Thoracic aorta (tissue), 2 donors: ENCODE measurements around the gene FMO4. TPM values are rescaled to one million over a fixed set of nuclear protein-coding genes. Genes with fewer than 3 reads are reported as not detected.
"Not testable (repeated sequence)": the region's sequence is repeated elsewhere in the genome, so short reads cannot be mapped to it uniquely, and the experiment has no call there.

Experiments used
- ATAC-seq: fragments of 150-250 bp; one replicate; pipeline ENCODE4 v1.8.0; 2017; ENCODE audit warnings: low read depth; ENCODE audit not compliant: insufficient number of reproducible peaks, low FRiP score
- DNase-seq: peaks from one replicate; pipeline ENCODE4 v3.0.0-alpha.2; 2020; ENCODE audit warnings: low spot score
- H3K27ac ChIP-seq, 2 donors: fragments of 200-600 bp; sonication (generic); 1 replicate in 1 of 2; 2 replicates in 1 of 2; pipeline ENCODE4 v1.5.1; 2016; ENCODE audit warnings: mild to moderate bottlenecking in 2 of 2, moderate library complexity in 2 of 2
- H3K27me3 ChIP-seq: fragments of 200-600 bp; sonication (generic); replicated peaks from 2 replicates; pipeline ENCODE4 v1.6.0; 2016; ENCODE audit warnings: mild to moderate bottlenecking; ENCODE audit not compliant: insufficient read depth
- H3K36me3 ChIP-seq: fragments of 200-600 bp; sonication (generic); one replicate; pipeline ENCODE4 v1.5.1; 2016
- H3K4me1 ChIP-seq, 2 donors: fragments of 200-600 bp; sonication (generic); 1 replicate in 1 of 2; 2 replicates in 1 of 2; pipeline versions ENCODE4 v1.5.1 to v1.6.0; 2016; ENCODE audit warnings: low read depth in 2 of 2, mild to moderate bottlenecking in 1 of 2; ENCODE audit not compliant: control insufficient read depth in 1 of 2
- H3K4me3 ChIP-seq: fragments of 200-600 bp; sonication (generic); 2 replicates; pipeline ENCODE4 v1.5.1; 2016; ENCODE audit warnings: mild to moderate bottlenecking
- H3K9me3 ChIP-seq: fragments of 200-600 bp; sonication (generic); 2 replicates; pipeline ENCODE4 v1.5.1; 2016
- CTCF ChIP-seq: fragments of 200-600 bp; sonication (generic); IDR thresholded peaks from one replicate; pipeline ENCODE4 v1.5.1; 2019; ENCODE audit warnings: antibody characterized with exemption
- total RNA-seq, 2 donors: library from RNA; depleted of rRNA; stranded (reverse); fragments of >200 nt; gene quantifications; one replicate each; pipeline versions ENCODE4 v1.1.0 to v1.2.3, GENCODE V29; 2016

The FMO4 gene
- total RNA-seq, 2 donors from 2014 or later = 10.6 to 13.8 TPM

- H3K27ac ChIP-seq = no peak overlapping the region
- ATAC-seq = no peak
- no peaks in the 10 kb centered on the region for H3K36me3 ChIP-seq
- no peak overlapping the region for H3K4me3 ChIP-seq
- TF ChIP-seq CTCF = no peak
- no peaks in the 10 kb centered on the region for H3K9me3 ChIP-seq
- H3K4me1 ChIP-seq = no peaks in the 10 kb centered on the region
- no peaks in the 10 kb centered on the region for H3K27me3 ChIP-seq
- no peak for DNase-seq
These were observed 67.9 kb downstream of the FMO4 start for GRCh38 chr1:171381866-171382210.

- Histone ChIP-seq H3K9me3 (no peaks in the 10 kb centered on the region), H3K27me3 (no peaks in the 10 kb centered on the region), H3K36me3 (no peaks in the 10 kb centered on the region), H3K4me1 (no peaks in the 10 kb centered on the region), H3K27ac (no peak overlapping the region), H3K4me3 (no peak overlapping the region)
- ATAC-seq = no peak
- TF ChIP-seq CTCF = no peak
- DNase-seq = no peak
These were observed 70.5 kb downstream of the FMO4 start for GRCh38 chr1:171384496-171384895.

DNA sequence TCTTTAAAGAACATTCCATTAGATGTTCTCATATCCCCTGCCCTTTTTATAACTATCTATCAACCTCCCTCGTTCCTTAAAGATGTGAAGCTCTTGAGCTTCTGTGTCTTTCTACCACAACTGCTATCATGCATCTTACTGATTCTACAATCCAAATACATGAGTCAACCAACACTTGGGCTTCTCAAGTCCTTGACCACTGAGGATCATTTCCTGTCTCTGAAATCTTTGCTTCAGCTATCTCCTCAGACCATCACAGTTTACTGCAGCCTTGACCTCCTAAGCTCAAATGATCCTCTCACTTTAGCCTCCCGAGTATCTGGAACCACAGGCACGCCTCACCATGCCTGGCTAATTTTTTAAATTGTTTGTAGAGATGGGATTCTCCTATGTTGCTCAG, 75.2 kb downstream of the FMO4 start:
- H3K27ac ChIP-seq = no peak overlapping the region
- no peaks in the 10 kb centered on the region for H3K9me3 ChIP-seq
- H3K36me3 ChIP-seq = no peaks in the 10 kb centered on the region
- H3K4me1 ChIP-seq = no peaks in the 10 kb centered on the region
- no peaks in the 10 kb centered on the region for H3K27me3 ChIP-seq
- ATAC-seq (no peak), DNase-seq (no peak)
- H3K4me3 ChIP-seq = no peak overlapping the region
- TF ChIP-seq CTCF = no peak

GRCh38 chr1:171390740-171391139, 76.8 kb downstream of the FMO4 start:
- not testable (repeated sequence) for H3K9me3 ChIP-seq, H3K4me1 ChIP-seq, H3K27me3 ChIP-seq, H3K36me3 ChIP-seq, H3K4me3 ChIP-seq, H3K27ac ChIP-seq, ATAC-seq, DNase-seq

Other genes starting within 250 kb of the FMO4 start
- gene FMO3, start 223.3 kb upstream of the FMO4 start, total RNA-seq = 10 to 100 TPM in 1 of 2 donors, 1 to 10 TPM in 1; 4.2 to 13.9 TPM
- 100 to 1,000 TPM; 292 to 375 TPM for gene FMO2, start 128.9 kb upstream of the FMO4 start, total RNA-seq
- gene FMO1, start 65.7 kb upstream of the FMO4 start, total RNA-seq = not detected
- 100 to 1,000 TPM in 1 of 2 donors, 10 to 100 TPM in 1; 73.9 to 127 TPM for gene PRRC2C, start 171.3 kb downstream of the FMO4 start, total RNA-seq